GDM1 (cell line): Measurements from ENCODE around the gene PKNOX2.

Experiments used
- DNase-seq: peaks from one replicate; lab custom pipeline; 2025; lab: John Stamatoyannopoulos, UW

The PKNOX2 gene

GRCh38 chr11:125382314-125382791, 217.8 kb downstream of the PKNOX2 start:
- no peak for DNase-seq

GRCh38 chr11:125382822-125383221, 218.3 kb downstream of the PKNOX2 start:
- no peak for DNase-seq

- no peak for DNase-seq
These were observed 220.3 kb downstream of the PKNOX2 start for GRCh38 chr11:125384825-125385224.

GRCh38 chr11:125387901-125388300, 223.3 kb downstream of the PKNOX2 start:
- DNase-seq, result no peak

GRCh38 chr11:125388611-125389010, 224.1 kb downstream of the PKNOX2 start:
- no peak for DNase-seq

- DNase-seq, result no peak
These were observed 225.0 kb downstream of the PKNOX2 start for GRCh38 chr11:125389339-125390166.

- DNase-seq, result no peak
These were observed 226.4 kb downstream of the PKNOX2 start for GRCh38 chr11:125390946-125391345.

GRCh38 chr11:125393331-125393730, 228.8 kb downstream of the PKNOX2 start:
- no peak for DNase-seq

GRCh38 chr11:125394296-125394695, 229.7 kb downstream of the PKNOX2 start:
- DNase-seq, result no peak

- no peak for DNase-seq
These were observed 232.9 kb downstream of the PKNOX2 start for GRCh38 chr11:125397421-125397820.

GRCh38 chr11:125398475-125398874, 233.9 kb downstream of the PKNOX2 start:
- no peak for DNase-seq

GRCh38 chr11:125398994-125399640, 234.6 kb downstream of the PKNOX2 start:
- DNase-seq, result no peak

GRCh38 chr11:125399945-125400344, 235.4 kb downstream of the PKNOX2 start:
- DNase-seq, result no peak

- no peak for DNase-seq
These were observed 236.7 kb downstream of the PKNOX2 start for GRCh38 chr11:125401235-125401634.

GRCh38 chr11:125401746-125402145, 237.2 kb downstream of the PKNOX2 start:
- no peak for DNase-seq

GRCh38 chr11:125402435-125402834, 237.9 kb downstream of the PKNOX2 start:
- DNase-seq, result no peak

GRCh38 chr11:125404157-125404810, 239.7 kb downstream of the PKNOX2 start:
- DNase-seq, result no peak

GRCh38 chr11:125404811-125405790, 240.6 kb downstream of the PKNOX2 start:
- peak; percentile 11 for DNase-seq

- no peak for DNase-seq
These were observed 242.5 kb downstream of the PKNOX2 start for GRCh38 chr11:125407046-125407445.

GRCh38 chr11:125408311-125408711, 243.8 kb downstream of the PKNOX2 start:
- no peak for DNase-seq

- DNase-seq, result no peak
These were observed 245.5 kb downstream of the PKNOX2 start for GRCh38 chr11:125410091-125410490.

GRCh38 chr11:125412177-125412496, 247.6 kb downstream of the PKNOX2 start:
- no peak for DNase-seq
